Measurements from ENCODE around the gene DLX5.

Gene DLX5

DNA sequence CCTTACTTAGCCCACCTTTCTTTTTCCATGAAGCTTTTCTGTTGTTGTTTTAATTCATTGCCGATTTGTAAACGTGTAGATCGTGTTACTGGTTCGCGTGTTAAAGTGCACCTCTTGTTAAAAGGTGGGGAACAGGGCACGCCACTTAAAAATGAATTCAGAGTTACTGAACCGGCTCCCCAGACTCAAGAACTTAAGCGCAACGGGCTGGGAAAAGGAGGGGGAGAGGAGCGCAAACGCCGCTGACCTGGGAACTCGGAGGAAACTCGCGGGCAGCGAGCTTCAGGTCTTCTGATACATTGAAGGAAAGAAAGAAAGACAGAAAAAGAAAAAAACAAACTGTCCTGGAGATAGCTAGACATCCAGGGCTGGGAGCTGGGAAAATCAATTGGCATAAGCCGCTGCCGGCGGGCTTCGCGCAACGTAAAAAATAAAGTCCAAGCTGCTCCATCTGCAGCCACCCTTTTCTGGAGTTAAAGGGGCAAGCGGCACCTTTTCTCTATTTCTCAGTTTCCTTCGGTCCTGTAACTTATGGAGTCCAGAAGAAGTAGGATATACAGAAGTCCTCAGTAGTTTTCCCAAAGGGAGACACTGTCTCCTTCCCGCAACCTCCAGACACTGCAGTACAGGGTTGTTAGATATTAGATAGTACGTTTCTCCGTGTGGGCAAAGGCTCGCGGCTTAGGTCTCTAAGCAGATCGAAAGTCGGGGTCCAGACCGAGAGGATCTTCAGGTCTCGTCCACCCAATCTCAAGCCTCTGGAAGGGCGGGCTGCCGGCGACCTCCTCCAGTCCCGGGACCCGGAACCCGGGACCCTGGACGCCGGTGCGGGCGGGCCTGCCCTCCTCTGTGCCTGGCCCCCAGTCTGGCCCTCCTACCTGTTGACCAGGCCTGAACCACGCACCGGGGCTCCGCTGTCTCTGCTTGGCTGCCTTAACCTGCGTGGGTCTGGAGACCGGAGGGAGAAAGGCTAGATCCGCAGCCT lies 21.1 kb downstream of the DLX5 start:
- no peak for TF ChIP-seq FOXP2 (optimal IDR thresholded peaks at IDR 0.05; ENCODE audit: borderline replicate concordance, extremely low read depth, extremely low read length, insufficient read depth)
- no peak for TF ChIP-seq TAF1 (IDR thresholded peaks at IDR 0.05; ENCODE audit: borderline replicate concordance, insufficient read depth, low read length)
- no peak for TF ChIP-seq POLR2AphosphoS5 (IDR thresholded peaks at IDR 0.05; ENCODE audit: low read depth, low read length)
- no peak for TF ChIP-seq SIN3A (IDR thresholded peaks at IDR 0.05; ENCODE audit: borderline replicate concordance, insufficient read depth, low read length)
- TF ChIP-seq, protein P1, sequence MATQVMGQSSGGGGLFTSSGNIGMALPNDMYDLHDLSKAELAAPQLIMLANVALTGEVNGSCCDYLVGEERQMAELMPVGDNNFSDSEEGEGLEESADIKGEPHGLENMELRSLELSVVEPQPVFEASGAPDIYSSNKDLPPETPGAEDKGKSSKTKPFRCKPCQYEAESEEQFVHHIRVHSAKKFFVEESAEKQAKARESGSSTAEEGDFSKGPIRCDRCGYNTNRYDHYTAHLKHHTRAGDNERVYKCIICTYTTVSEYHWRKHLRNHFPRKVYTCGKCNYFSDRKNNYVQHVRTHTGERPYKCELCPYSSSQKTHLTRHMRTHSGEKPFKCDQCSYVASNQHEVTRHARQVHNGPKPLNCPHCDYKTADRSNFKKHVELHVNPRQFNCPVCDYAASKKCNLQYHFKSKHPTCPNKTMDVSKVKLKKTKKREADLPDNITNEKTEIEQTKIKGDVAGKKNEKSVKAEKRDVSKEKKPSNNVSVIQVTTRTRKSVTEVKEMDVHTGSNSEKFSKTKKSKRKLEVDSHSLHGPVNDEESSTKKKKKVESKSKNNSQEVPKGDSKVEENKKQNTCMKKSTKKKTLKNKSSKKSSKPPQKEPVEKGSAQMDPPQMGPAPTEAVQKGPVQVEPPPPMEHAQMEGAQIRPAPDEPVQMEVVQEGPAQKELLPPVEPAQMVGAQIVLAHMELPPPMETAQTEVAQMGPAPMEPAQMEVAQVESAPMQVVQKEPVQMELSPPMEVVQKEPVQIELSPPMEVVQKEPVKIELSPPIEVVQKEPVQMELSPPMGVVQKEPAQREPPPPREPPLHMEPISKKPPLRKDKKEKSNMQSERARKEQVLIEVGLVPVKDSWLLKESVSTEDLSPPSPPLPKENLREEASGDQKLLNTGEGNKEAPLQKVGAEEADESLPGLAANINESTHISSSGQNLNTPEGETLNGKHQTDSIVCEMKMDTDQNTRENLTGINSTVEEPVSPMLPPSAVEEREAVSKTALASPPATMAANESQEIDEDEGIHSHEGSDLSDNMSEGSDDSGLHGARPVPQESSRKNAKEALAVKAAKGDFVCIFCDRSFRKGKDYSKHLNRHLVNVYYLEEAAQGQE (IDR thresholded peaks at IDR 0.05; ENCODE audit: insufficient read depth in 1 of 2, low read depth in 2 of 2, low read length in 2 of 2) = no peak

DNA sequence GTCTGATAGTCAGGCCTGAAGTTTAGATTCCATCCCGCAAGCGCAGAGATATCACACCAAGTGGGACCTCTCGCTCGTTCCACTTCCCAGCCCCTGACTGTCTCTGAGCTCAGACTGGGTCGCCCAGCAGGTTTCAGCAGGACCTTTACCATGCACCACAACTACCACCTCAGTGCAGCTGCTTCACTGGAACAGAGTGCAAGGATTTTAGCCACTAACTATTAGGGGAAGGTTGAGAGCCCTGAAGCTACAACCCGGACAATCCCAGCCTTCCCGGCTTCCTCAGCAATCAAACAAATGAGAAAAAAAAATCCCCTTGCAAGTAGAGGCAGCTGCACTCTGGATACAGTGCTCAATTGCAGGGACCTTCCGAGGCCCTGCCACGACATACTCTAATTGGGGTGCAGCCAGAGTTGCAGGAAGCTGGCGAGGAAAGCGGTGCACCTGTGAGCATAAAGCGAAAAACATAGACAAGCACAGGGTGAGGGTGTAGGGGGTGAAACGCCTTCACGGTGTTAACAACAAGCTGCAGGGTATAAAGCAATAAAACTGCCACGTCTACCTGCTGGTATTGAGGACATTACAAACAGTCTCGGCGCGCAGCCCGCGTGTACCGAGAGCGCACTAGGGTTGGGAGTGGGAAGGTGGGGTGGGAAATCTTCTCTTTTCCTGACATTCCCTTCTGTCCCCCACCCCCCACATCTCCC lies 21.9 kb downstream of the DLX5 start:
- TF ChIP-seq TAF1 (IDR thresholded peaks at IDR 0.05; ENCODE audit: borderline replicate concordance, insufficient read depth, low read length) (no peak), SIN3A (IDR thresholded peaks at IDR 0.05; ENCODE audit: borderline replicate concordance, insufficient read depth, low read length) (no peak), POLR2AphosphoS5 (IDR thresholded peaks at IDR 0.05; ENCODE audit: low read depth, low read length) (no peak), FOXP2 (optimal IDR thresholded peaks at IDR 0.05; ENCODE audit: borderline replicate concordance, extremely low read depth, extremely low read length, insufficient read depth) (no peak)
- TF ChIP-seq, protein P1 (IDR thresholded peaks at IDR 0.05; ENCODE audit: insufficient read depth in 1 of 2, low read depth in 2 of 2, low read length in 2 of 2) = no peak

DNA sequence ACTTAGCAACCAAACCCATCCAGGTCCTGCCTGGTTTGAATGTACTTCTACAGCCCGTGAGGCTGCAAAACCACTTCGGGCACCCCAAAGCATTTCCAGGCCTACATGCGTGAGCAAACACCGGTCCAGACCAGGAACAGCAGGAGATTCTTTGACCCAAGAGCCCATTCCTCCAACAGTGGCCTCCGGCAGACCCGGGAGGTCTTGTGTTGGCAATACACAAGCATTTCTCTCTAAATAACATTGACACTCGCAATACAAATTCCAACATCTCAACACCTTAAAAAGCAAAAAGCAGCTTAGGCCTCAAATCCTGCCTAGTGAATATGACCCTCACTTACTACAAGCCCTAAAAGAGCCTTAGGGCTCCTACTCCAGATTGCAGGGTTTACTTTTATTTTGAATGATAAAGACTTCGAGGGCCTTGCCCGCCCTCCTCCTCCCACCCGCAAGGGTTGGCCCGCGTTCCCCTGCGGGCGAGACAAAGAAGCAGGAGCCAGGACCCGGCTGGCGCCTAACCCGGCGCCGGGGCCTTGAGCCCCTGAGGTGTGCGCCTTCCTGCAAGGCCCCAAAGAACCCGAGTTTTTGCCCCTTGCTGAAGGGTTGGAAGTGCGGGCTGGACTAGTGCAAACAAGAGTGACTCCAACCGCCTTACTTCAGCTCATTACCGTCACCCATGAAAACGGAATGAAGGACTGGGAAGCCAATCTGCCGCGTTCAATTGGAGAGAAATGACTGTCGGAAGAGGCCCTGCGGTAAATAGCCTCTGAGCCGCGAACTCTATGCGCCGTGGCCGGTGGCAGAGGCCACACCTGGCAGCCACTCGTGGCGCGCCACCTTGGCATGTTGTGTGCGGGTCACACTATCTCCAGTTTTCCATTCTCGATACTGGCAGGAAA lies 22.7 kb downstream of the DLX5 start:
- TF ChIP-seq POLR2AphosphoS5 (IDR thresholded peaks at IDR 0.05; ENCODE audit: low read depth, low read length) = no peak
- no peak for TF ChIP-seq TAF1 (IDR thresholded peaks at IDR 0.05; ENCODE audit: borderline replicate concordance, insufficient read depth, low read length)
- TF ChIP-seq, protein P1 (IDR thresholded peaks at IDR 0.05; ENCODE audit: insufficient read depth in 1 of 2, low read depth in 2 of 2, low read length in 2 of 2) = no peak
- no peak for TF ChIP-seq SIN3A (IDR thresholded peaks at IDR 0.05; ENCODE audit: borderline replicate concordance, insufficient read depth, low read length)
- TF ChIP-seq FOXP2 (optimal IDR thresholded peaks at IDR 0.05; ENCODE audit: borderline replicate concordance, extremely low read depth, extremely low read length, insufficient read depth) = no peak

DNA sequence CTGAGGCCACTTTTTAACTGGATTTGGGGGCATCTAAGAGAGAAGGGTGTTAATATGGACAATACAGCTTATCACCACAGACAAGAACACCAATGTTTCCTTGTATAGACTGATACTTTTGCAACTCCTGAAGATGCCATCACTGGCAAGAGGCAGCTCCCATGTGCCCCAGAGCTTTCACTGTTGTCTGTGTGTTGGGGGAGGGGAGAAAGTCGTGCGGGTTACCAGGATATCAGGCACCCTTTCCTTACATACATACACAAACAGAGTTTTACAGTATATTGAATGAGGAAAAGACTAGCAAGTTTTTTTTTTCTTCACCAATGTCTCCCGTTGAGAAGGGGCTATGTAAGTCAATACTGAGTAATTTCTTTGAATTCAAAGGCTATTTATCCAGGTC lies 23.4 kb downstream of the DLX5 start:
- TF ChIP-seq SIN3A (IDR thresholded peaks at IDR 0.05; ENCODE audit: borderline replicate concordance, insufficient read depth, low read length) (no peak), FOXP2 (optimal IDR thresholded peaks at IDR 0.05; ENCODE audit: borderline replicate concordance, extremely low read depth, extremely low read length, insufficient read depth) (no peak)

DNA sequence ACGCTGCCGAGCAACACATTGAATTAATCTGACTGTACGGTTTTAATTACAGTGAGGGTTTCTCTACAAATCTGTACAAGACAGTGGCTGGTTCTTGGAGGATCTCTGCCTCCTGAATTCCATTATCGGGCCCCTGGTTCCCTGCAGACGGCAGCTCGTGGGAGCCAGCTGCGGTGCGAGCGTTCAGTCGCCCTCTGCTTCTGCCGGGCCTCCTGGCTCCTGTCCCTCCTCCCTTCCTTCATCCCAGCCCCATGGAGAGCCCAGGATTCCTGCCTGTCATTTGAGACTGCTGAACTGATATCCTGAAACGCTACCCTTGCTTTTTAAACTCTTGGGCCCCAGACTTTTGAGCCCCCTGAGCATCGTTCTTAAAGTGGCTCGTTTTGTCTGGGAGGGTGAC lies 25.9 kb downstream of the DLX5 start:
- TF ChIP-seq FOXP2 (optimal IDR thresholded peaks at IDR 0.05; ENCODE audit: borderline replicate concordance, extremely low read depth, extremely low read length, insufficient read depth) (no peak), POLR2AphosphoS5 (IDR thresholded peaks at IDR 0.05; ENCODE audit: low read depth, low read length) (no peak), TAF1 (IDR thresholded peaks at IDR 0.05; ENCODE audit: borderline replicate concordance, insufficient read depth, low read length) (no peak), SIN3A (IDR thresholded peaks at IDR 0.05; ENCODE audit: borderline replicate concordance, insufficient read depth, low read length) (no peak)
- TF ChIP-seq, protein P1 (IDR thresholded peaks at IDR 0.05; ENCODE audit: insufficient read depth in 1 of 2, low read depth in 2 of 2, low read length in 2 of 2) = no peak

Measured in PFSK-1 (cell line).